CD14-positive monocyte (primary cell): Measurements from ENCODE around the gene IDS. TPM values are rescaled to one million over a fixed set of nuclear protein-coding genes. Genes with fewer than 3 reads are reported as not detected.

Experiments used
- DNase-seq, 3 donors: peaks; one replicate each; pipeline ENCODE4 v3.0.0-alpha.2; 2011 to 2022
- H2AFZ ChIP-seq: 2 replicates; pipeline ENCODE4 v1.6.0; 2012; ENCODE audit warnings: mild to moderate bottlenecking, low read depth, low read length, inconsistent platforms; ENCODE audit not compliant: insufficient read depth, poor library complexity, severe bottlenecking
- H3K27ac ChIP-seq, 2 donors: 1 replicate in 1 of 2; 2 replicates in 1 of 2; pipeline ENCODE4 v1.5.1; 2012 to 2013; ENCODE audit warnings: low read length in 2 of 2, control low read depth in 1 of 2, inconsistent platforms in 1 of 2, low read depth in 1 of 2, mild to moderate bottlenecking in 1 of 2
- H3K27me3 ChIP-seq, 2 donors: one replicate each; pipeline versions ENCODE4 v1.6.0 to v1.6.1; 2011 to 2013; ENCODE audit warnings: low read length in 2 of 2; ENCODE audit not compliant: control insufficient read depth in 2 of 2, insufficient read depth in 2 of 2
- H3K36me3 ChIP-seq, 2 donors: replicated peaks in 1 of 2; 1 replicate in 1 of 2; 2 replicates in 1 of 2; pipeline versions ENCODE4 v1.5.1 to v1.6.1; 2012 to 2013; ENCODE audit warnings: low read length in 2 of 2, control low read depth in 1 of 2, inconsistent platforms in 1 of 2, mild to moderate bottlenecking in 1 of 2; ENCODE audit not compliant: insufficient read depth in 2 of 2, control insufficient read depth in 1 of 2
- H3K4me1 ChIP-seq, 2 donors: 1 replicate in 1 of 2; 2 replicates in 1 of 2; pipeline versions ENCODE4 v1.5.1 to v1.6.1; 2012 to 2013; ENCODE audit warnings: low read length in 2 of 2, control low read depth in 1 of 2, inconsistent platforms in 1 of 2, mild to moderate bottlenecking in 1 of 2, moderate library complexity in 1 of 2; ENCODE audit not compliant: insufficient read depth in 2 of 2, control insufficient read depth in 1 of 2
- H3K4me2 ChIP-seq: replicated peaks from 2 replicates; pipeline ENCODE3; 2012; ENCODE audit warnings: low read length, moderate library complexity, mild to moderate bottlenecking; ENCODE audit not compliant: poor library complexity, severe bottlenecking; ENCODE audit errors: extremely low read depth
- H3K4me3 ChIP-seq, 3 experiments: fragments of 200-600 bp in 1 of 3; sonication (generic) in 1 of 3; replicated peaks in 1 of 3; 1 replicate in 2 of 3; 2 replicates in 1 of 3; pipeline ENCODE4 v1.5.1; 2011 to 2013; ENCODE audit warnings: low read length in 3 of 3, mild to moderate bottlenecking in 3 of 3, control low read depth in 2 of 3, low read depth in 2 of 3, inconsistent platforms in 1 of 3, moderate library complexity in 1 of 3
- H3K79me2 ChIP-seq: 2 replicates; pipeline ENCODE4 v1.6.0; 2012; ENCODE audit warnings: mild to moderate bottlenecking, control low read depth, inconsistent platforms, low read length, moderate library complexity; ENCODE audit not compliant: insufficient read depth
- H3K9ac ChIP-seq: 2 replicates; pipeline ENCODE4 v1.6.0; 2017; ENCODE audit warnings: low read length, mild to moderate bottlenecking; ENCODE audit not compliant: insufficient read depth, poor library complexity, severe bottlenecking
- H3K9me3 ChIP-seq, 2 donors: replicated peaks in 1 of 2; 1 replicate in 1 of 2; 2 replicates in 1 of 2; pipeline versions ENCODE4 v1.5.1 to v1.6.1; 2012 to 2013; ENCODE audit warnings: low read length in 2 of 2, control low read depth in 1 of 2; ENCODE audit not compliant: control insufficient read depth in 1 of 2, insufficient read depth in 1 of 2
- H4K20me1 ChIP-seq: 2 replicates; pipeline ENCODE4 v1.6.0; 2012; ENCODE audit warnings: mild to moderate bottlenecking, low read length, control low read depth, moderate library complexity; ENCODE audit not compliant: insufficient read depth
- H3K27ac Mint-ChIP-seq, 7 donors: one replicate each; pipeline ENCODE4 v1.8.0; 2020; ENCODE audit warnings: mild to moderate bottlenecking in 7 of 7, mixed read lengths in 7 of 7, moderate library complexity in 6 of 7, inconsistent platforms in 2 of 7
- H3K27me3 Mint-ChIP-seq, 3 donors: one replicate each; pipeline ENCODE4 v1.8.0; 2021 to 2022; ENCODE audit warnings: low read depth in 3 of 3, mild to moderate bottlenecking in 3 of 3, mixed read lengths in 3 of 3, moderate library complexity in 3 of 3, inconsistent platforms in 1 of 3
- H3K36me3 Mint-ChIP-seq, 2 donors: one replicate each; pipeline ENCODE4 v1.8.0; 2020; ENCODE audit warnings: mixed read lengths in 2 of 2, inconsistent platforms in 1 of 2, mild to moderate bottlenecking in 1 of 2
- H3K4me1 Mint-ChIP-seq: one replicate; pipeline ENCODE4 v1.8.0; 2020; ENCODE audit warnings: mild to moderate bottlenecking, mixed read lengths
- H3K4me3 Mint-ChIP-seq, 2 donors: one replicate each; pipeline ENCODE4 v1.8.0; 2020; ENCODE audit warnings: mild to moderate bottlenecking in 2 of 2, mixed read lengths in 2 of 2, moderate library complexity in 1 of 2
- H3K9me3 Mint-ChIP-seq, 7 donors: one replicate each; pipeline ENCODE4 v1.8.0; 2020 to 2022; ENCODE audit warnings: mixed read lengths in 7 of 7, mild to moderate bottlenecking in 6 of 7, moderate library complexity in 6 of 7, inconsistent platforms in 2 of 7
- CTCF ChIP-seq: fragments of 200-600 bp; IDR thresholded peaks from one replicate; pipeline ENCODE4 v1.8.0; 2022; ENCODE audit warnings: antibody characterized with exemption, mild to moderate bottlenecking
- WGBS: methylation state at CpG from one replicate; pipeline ENCODE4 v1.1.5; 2013; ENCODE audit warnings: missing lambda C conversion rate; ENCODE audit not compliant: insufficient coverage; 5-methylcytosine and 5-hydroxymethylcytosine counted together
- intact Hi-C, 2 donors: fragments of 100-400 bp; cut with micrococcal nuclease; formaldehyde crosslinking; loops; one replicate each; pipeline versions ENCODE4 v1.15.0 to v1.15.1; 2023
- polyA plus RNA-seq, 3 donors: library from polyadenylated mRNA; depleted of rRNA in 1 of 3; unstranded in 2 of 3; stranded (reverse) in 1 of 3; fragments of 300-500 nt in 2 of 3; fragments of >200 nt in 1 of 3; fragmentation: Illumina TruSeq in 2 of 3; gene quantifications; 1 replicate in 2 of 3; 2 replicates in 1 of 3; pipeline ENCODE4 v1.2.3, GENCODE V29; 2012 to 2021

IDS gene
- polyA plus RNA-seq, 3 donors = 79.5 to 113 (median 94.3) TPM

GRCh38 chrX:149473092-149473491, 32.0 kb downstream of the IDS start:
- Histone ChIP-seq H3K9ac (no peak overlapping the region), H3K36me3 (peaks cover 5% of the 10 kb centered on the region in 2 donors), H3K79me2 (no peaks in the 10 kb centered on the region), H3K4me2 (no peak overlapping the region), H3K27me3 (no peaks in the 10 kb centered on the region), H4K20me1 (no peaks in the 10 kb centered on the region), H2AFZ (no peak overlapping the region), H3K9me3 (no peaks in the 10 kb centered on the region), H3K4me3 (no peak overlapping the region), H3K4me1 (no peaks in the 10 kb centered on the region), H3K27ac (no peak overlapping the region)
- no peak overlapping the region for H3K27ac Mint-ChIP-seq
- intact Hi-C loops = loop anchor here in 1 of 2 donors (5.0 to 10.0 kb wide), 2 partner anchors 1338 to 1431 kb away; no protein-coding TSS in a partner anchor
- WGBS = no CpG with 5 or more reads among the region's 1 CpG
- H3K27me3 Mint-ChIP-seq = peaks cover 0 to 10% (median 6%) of the 10 kb centered on the region in 3 donors
- no peak overlapping the region for H3K4me3 Mint-ChIP-seq
- peaks cover 2% of the 10 kb centered on the region for H3K4me1 Mint-ChIP-seq
- DNase-seq = no peak
- TF ChIP-seq CTCF = no peak
- peaks cover 5 to 11% of the 10 kb centered on the region in 2 donors for H3K36me3 Mint-ChIP-seq
- peaks cover 0 to 3% (median 0%) of the 10 kb centered on the region in 7 donors for H3K9me3 Mint-ChIP-seq

GRCh38 chrX:149472625-149473024, 32.5 kb downstream of the IDS start:
- no peak overlapping the region for H3K4me3 Mint-ChIP-seq
- no peak overlapping the region for H2AFZ ChIP-seq
- intact Hi-C loops = loop anchor here in 1 of 2 donors (5.0 to 10.0 kb wide), 2 partner anchors 1338 to 1430 kb away; no protein-coding TSS in a partner anchor
- H3K4me1 Mint-ChIP-seq = peaks cover 2% of the 10 kb centered on the region
- peaks cover 0 to 3% (median 0%) of the 10 kb centered on the region in 7 donors for H3K9me3 Mint-ChIP-seq
- no peak overlapping the region for H3K27ac ChIP-seq
- no peak overlapping the region for H3K4me2 ChIP-seq
- peaks cover 0 to 10% (median 6%) of the 10 kb centered on the region in 3 donors for H3K27me3 Mint-ChIP-seq
- no peaks in the 10 kb centered on the region for H4K20me1 ChIP-seq
- H3K4me1 ChIP-seq = no peaks in the 10 kb centered on the region
- peaks cover 0 to 9% of the 10 kb centered on the region in 2 donors for H3K36me3 Mint-ChIP-seq
- H3K9ac ChIP-seq = no peak overlapping the region
- no peak for TF ChIP-seq CTCF
- peak in 1 of 3 donors; percentile 4 for DNase-seq
- H3K4me3 ChIP-seq = no peak overlapping the region
- H3K27ac Mint-ChIP-seq = no peak overlapping the region
- no peaks in the 10 kb centered on the region for H3K27me3 ChIP-seq
- peaks cover under 1% of the 10 kb centered on the region in 2 donors for H3K36me3 ChIP-seq
- no peaks in the 10 kb centered on the region for H3K79me2 ChIP-seq
- no peaks in the 10 kb centered on the region for H3K9me3 ChIP-seq
